Stimulated activated CD8-positive, alpha-beta memory T cell treated with anti-CD3 and anti-CD28 coated beads, Interleukin-2, amount 100 ng/mL, for 1 hour (primary cell): ENCODE measurements around the gene MAGEA9B.
"Not testable (repeated sequence)": the region's sequence is repeated elsewhere in the genome, so short reads cannot be mapped to it uniquely, and the experiment has no call there.

Experiments
- DNase-seq, 2 donors: peaks; one replicate each; pipeline ENCODE4 v3.0.0-alpha.2; 2020; ENCODE audit warnings: low read depth in 2 of 2

The MAGEA9B gene

DNA sequence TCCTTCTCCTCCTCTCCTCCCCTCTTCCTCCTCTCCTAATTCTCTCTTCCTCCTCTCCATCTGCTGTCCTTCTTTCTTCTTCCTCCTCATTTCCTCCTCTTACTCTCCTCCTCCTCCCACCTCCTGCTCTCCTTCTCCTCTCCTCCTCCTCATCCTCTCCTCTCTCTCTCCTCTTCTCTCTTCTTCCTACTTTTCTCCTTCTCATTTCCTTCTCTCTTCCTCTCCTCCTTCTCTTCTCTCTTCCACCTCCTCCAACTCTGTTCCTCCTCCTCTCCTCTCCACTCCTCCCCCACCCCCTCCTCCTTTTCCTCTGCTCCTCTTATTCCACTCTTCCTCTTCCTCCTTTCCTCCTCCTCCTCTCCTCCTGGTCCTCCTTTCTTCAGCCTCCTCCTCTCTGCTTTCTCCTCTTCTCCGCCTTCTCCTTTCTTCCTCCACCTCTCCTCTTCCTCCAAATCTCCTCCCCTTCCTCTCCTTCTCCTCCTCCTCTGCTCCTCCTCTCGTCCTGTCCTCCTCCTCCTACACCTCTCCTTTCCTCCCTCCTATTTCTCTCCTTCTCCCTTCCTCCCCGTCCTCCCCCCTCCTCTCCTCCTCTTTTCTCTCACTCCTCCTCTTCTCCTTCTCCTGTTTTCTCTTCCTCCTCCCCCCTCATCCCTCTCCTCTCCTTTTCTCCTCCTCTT is 52.2 kb downstream of the MAGEA9B start:
- DNase-seq, result not testable (repeated sequence)

DNA sequence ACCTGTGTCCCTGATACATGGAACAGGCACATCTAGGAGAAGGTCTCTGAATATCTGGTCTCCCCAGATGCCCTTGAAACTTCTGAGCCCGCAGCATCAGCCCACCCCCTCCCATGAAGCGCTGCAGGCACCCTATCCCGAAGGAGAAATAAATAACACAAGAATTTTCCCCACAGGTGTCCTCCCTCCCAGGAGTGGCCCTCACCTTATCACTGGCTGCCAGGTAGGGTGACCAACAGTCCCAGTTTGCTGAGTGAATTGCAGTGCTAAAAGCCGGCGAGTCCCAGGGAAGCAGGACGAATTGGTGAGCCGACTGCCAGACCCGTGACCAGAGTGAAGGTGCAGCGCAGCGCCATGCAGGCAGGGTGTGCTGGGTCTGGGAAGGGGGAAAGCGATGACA is 53.3 kb downstream of the MAGEA9B start:
- DNase-seq, result not testable (repeated sequence)

DNA sequence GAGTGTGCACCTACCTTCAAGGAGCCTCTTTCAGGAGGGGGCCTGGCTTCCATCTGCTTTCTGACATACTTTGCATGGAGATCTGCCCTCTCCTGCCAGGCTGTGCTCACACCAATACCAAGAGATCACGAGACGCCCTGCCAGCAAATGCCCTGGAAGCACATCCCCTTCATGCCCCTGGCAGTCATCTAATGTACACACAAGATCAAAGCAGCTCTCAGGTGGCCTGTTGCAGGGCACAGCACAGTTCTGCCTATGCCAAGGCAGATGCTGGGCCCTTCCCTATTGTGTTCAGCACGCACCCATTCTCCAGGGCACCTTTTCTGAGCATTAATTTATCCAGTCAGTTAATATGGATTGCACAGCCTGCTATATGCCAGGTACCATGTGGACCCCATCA is 54.4 kb downstream of the MAGEA9B start:
- DNase-seq, result not testable (repeated sequence)
